ENCODE measurements around the gene CDC45. TPM values are rescaled to one million over a fixed set of nuclear protein-coding genes. Genes with fewer than 3 reads are reported as not detected.

Gene CDC45
- total and polyA plus RNA-seq, 11 donors: 0.15 to 3.1 (median 0.32) TPM; not detected in 4

DNA sequence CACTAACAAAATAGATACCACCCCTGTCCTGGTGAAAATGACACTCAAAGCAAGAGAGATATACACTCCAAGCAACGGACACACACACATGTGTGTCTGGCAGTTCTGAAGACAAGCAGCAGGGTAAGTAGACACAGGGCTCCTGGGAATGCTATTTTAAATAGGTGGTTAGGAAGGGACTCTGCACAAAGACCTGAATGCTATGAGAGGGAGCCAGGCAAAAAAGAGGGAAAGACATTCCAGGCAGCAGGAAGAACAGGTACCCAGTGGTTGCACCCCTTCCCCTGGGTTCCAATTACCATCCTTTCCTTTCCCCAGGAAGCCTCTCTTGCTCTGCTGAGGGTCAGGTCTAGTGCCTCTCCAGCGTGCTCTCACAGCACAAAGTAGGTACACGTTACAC lies 3.7 kb upstream of the CDC45 start:
- Histone ChIP-seq H3K4me3 (no peak overlapping the region), H3K27ac (no peak overlapping the region), H3K27me3 (no peaks in the 10 kb centered on the region), H3K36me3 (peaks cover 0 to 53% (median 45%) of the 10 kb centered on the region in 9 donors), H3K9me3 (no peaks in the 10 kb centered on the region), H3K4me1 (peaks cover 6 to 30% (median 22%) of the 10 kb centered on the region in 12 donors)
- intact Hi-C loops (cut with DNase I): loop anchor here in 8 of 10 donors (2.0 to 10.0 kb wide), 9 partner anchors 27 to 521 kb away; partner anchors contain the start of genes CLTCL1 (in 5 of the 8), HIRA (in 3 of the 8), MRPL40 (in 3 of the 8) and ESS2 (in 2 of the 8)
- no peak for DNase-seq
- TF ChIP-seq POLR2A (IDR thresholded peaks at IDR 0.05) (no peak), CTCF (IDR thresholded peaks at IDR 0.05) (no peak)
- no peak for ATAC-seq
- 58 to 73% (median 69%) methylated on average over 3 of the region's 3 CpGs for WGBS, 4 donors

GRCh38 chr22:19477321-19478044 lies 2.2 kb upstream of the CDC45 start:
- ATAC-seq (no peak), DNase-seq (no peak)
- TF ChIP-seq CTCF (IDR thresholded peaks at IDR 0.05) (peak in 7 of 12 donors; percentile 13 to 41 (median 19)), POLR2A (IDR thresholded peaks at IDR 0.05) (no peak)
- peak overlapping the region in 11 of 12 donors; percentile 74 to 96 (median 85) for H3K4me3 ChIP-seq
- H3K9me3 ChIP-seq: no peaks in the 10 kb centered on the region
- 22 to 28% (median 26%) methylated on average over 5 of the region's 5 CpGs for WGBS, 4 donors
- intact Hi-C loops (cut with DNase I): loop anchor here in 9 of 10 donors (2.0 to 10.0 kb wide), 11 partner anchors 29 to 523 kb away; partner anchors contain the start of genes CLTCL1 (in 5 of the 9), MRPL40 (in 5 of the 9), HIRA (in 3 of the 9) and ESS2 (in 2 of the 9)
- peaks cover 0 to 39% (median 30%) of the 10 kb centered on the region in 9 donors for H3K36me3 ChIP-seq
- H3K27ac ChIP-seq: peak overlapping the region in 7 of 12 donors; percentile 1 to 99 (median 98)
- no peaks in the 10 kb centered on the region for H3K27me3 ChIP-seq
- peaks cover 6 to 30% (median 22%) of the 10 kb centered on the region in 12 donors for H3K4me1 ChIP-seq

- Histone ChIP-seq H3K9me3 (no peaks in the 10 kb centered on the region), H3K4me1 (peaks cover 6 to 30% (median 22%) of the 10 kb centered on the region in 12 donors), H3K36me3 (peaks cover 0 to 31% (median 22%) of the 10 kb centered on the region in 9 donors), H3K27ac (peak overlapping the region; percentile 94 to 99 (median 98)), H3K27me3 (no peaks in the 10 kb centered on the region), H3K4me3 (peak overlapping the region; percentile 74 to 96 (median 86))
- ATAC-seq: no peak
- DNase-seq: no peak
- intact Hi-C loops (cut with DNase I): loop anchor here in 8 of 10 donors (2.0 to 10.0 kb wide), 10 partner anchors 33 to 523 kb away; partner anchors contain the start of genes CLTCL1 (in 5 of the 8), MRPL40 (in 5 of the 8), HIRA (in 3 of the 8) and ESS2 (in 2 of the 8)
- 1 to 2% (median 1%) methylated on average over 18 to 31 of the region's 31 CpGs for WGBS, 4 donors
- no peak for TF ChIP-seq CTCF (IDR thresholded peaks at IDR 0.05)
- TF ChIP-seq POLR2A (IDR thresholded peaks at IDR 0.05): no peak
These were observed 1.4 kb upstream of the CDC45 start for GRCh38 chr22:19478045-19478900.
